PC-9 (cell line): ENCODE results near the gene CEBPA. TPM values are rescaled to one million over a fixed set of nuclear protein-coding genes. Genes with fewer than 3 reads are reported as not detected.

Experiments
- BruUV-seq: library from RNA; stranded (reverse); fragments of 400-500 nt; replicated peaks from 2 replicates; lab custom pipeline; 2021; lab: Mats Ljungman, UMichigan
- CTCF ChIA-PET: fragments of 300-600 bp; sonication (Branson Sonifier 250); formaldehyde crosslinking; loops from one replicate; lab custom pipeline; 2022; ENCODE audit warnings: antibody characterized with exemption; lab: Charles Lee
- POLR2A ChIA-PET: fragments of 300-600 bp; sonication (Branson Sonifier 250); formaldehyde crosslinking; loops from one replicate; lab custom pipeline; 2022; ENCODE audit warnings: antibody characterized with exemption; ENCODE audit not compliant: unreplicated experiment; lab: Charles Lee
- DNase-seq, 2 experiments: peaks; one replicate each; pipeline versions ENCODE4 v3.0.0 to v3.0.0-alpha.2; 2015 to 2022; ENCODE audit warnings: mixed read lengths in 1 of 2
- H2AFZ ChIP-seq: fragments of 200-600 bp; sonication (generic); 2 replicates; pipeline ENCODE4 v1.8.1; 2017; ENCODE audit warnings: antibody characterized with exemption
- H3F3A ChIP-seq: fragments of 200-600 bp; sonication (generic); 2 replicates; pipeline ENCODE4 v1.8.1; 2017; ENCODE audit warnings: antibody characterized with exemption, mild to moderate bottlenecking, low read depth; ENCODE audit not compliant: insufficient read depth
- H3K27ac ChIP-seq: fragments of 200-600 bp; sonication (generic); 2 replicates; pipeline ENCODE4 v1.6.1; 2016; ENCODE audit warnings: mixed run types
- H3K27me3 ChIP-seq: fragments of 200-600 bp; sonication (generic); 2 replicates; pipeline ENCODE4 v1.6.1; 2016; ENCODE audit warnings: low read depth, mixed run types; ENCODE audit not compliant: insufficient read depth
- H3K36me3 ChIP-seq: fragments of 200-600 bp; sonication (generic); 2 replicates; pipeline ENCODE4 v1.6.1; 2016; ENCODE audit warnings: low read depth, mixed run types
- H3K4me1 ChIP-seq: fragments of 200-600 bp; sonication (generic); replicated peaks from 2 replicates; pipeline ENCODE4 v1.6.1; 2016; ENCODE audit warnings: mixed run types; ENCODE audit not compliant: insufficient read depth
- H3K4me2 ChIP-seq: fragments of 200-600 bp; sonication (generic); 2 replicates; pipeline ENCODE4 v1.6.1; 2017; ENCODE audit warnings: mixed run types
- H3K4me3 ChIP-seq: fragments of 200-600 bp; sonication (generic); 2 replicates; pipeline ENCODE4 v1.6.1; 2016; ENCODE audit warnings: mixed run types
- H3K79me2 ChIP-seq: fragments of 200-600 bp; sonication (generic); 2 replicates; pipeline ENCODE4 v1.6.1; 2017; ENCODE audit warnings: low read depth, mixed run types
- H3K9me2 ChIP-seq: fragments of 200-600 bp; sonication (generic); 2 replicates; pipeline ENCODE4 v1.8.1; 2017; ENCODE audit warnings: mild to moderate bottlenecking; ENCODE audit not compliant: insufficient read depth
- H3K9me3 ChIP-seq: fragments of 200-600 bp; sonication (generic); 2 replicates; pipeline ENCODE4 v1.8.1; 2016; ENCODE audit warnings: low read depth; ENCODE audit not compliant: insufficient read depth
- H4K20me1 ChIP-seq: fragments of 200-600 bp; sonication (generic); 2 replicates; pipeline ENCODE4 v1.8.1; 2017; ENCODE audit not compliant: insufficient read depth
- CTCF ChIP-seq: fragments of 200-600 bp; sonication (generic); conservative IDR thresholded peaks from 2 replicates; pipeline ENCODE4 v1.6.1; 2017; ENCODE audit warnings: mixed run types, antibody characterized with exemption, mild to moderate bottlenecking, moderate library complexity
- EZH2 ChIP-seq: fragments of 200-600 bp; sonication (generic); IDR thresholded peaks from 2 replicates; pipeline ENCODE4 v1.8.0; 2017; ENCODE audit warnings: antibody characterized with exemption, low read depth
- intact Hi-C: fragments of 100-400 bp; cut with micrococcal nuclease; formaldehyde crosslinking; loops from one replicate; pipeline ENCODE4 v1.10.0; 2022; ENCODE audit not compliant: unreplicated experiment
- total RNA-seq: library from RNA; stranded (reverse); gene quantifications from 2 replicates; pipeline ENCODE4 v1.2.3, GENCODE V29; 2021

Gene CEBPA
- total RNA-seq, 1 experiment from 2014 or later = 8.9 TPM

- Histone ChIP-seq H3K27ac (no peak overlapping the region), H3K4me1 (no peaks in the 10 kb centered on the region), H3K4me3 (no peak overlapping the region), H3K9me2 (no peaks in the 10 kb centered on the region), H3K79me2 (no peaks in the 10 kb centered on the region), H3F3A (no peaks in the 10 kb centered on the region; the same call in 1 of the 2 replicates), H2AFZ (no peak overlapping the region), H3K9me3 (no peaks in the 10 kb centered on the region), H3K27me3 (no peaks in the 10 kb centered on the region; the same call in 1 of the 2 replicates), H4K20me1 (no peaks in the 10 kb centered on the region), H3K4me2 (no peak overlapping the region), H3K36me3 (no peaks in the 10 kb centered on the region)
- TF ChIP-seq EZH2 (no peak), CTCF (no peak)
- intact Hi-C loops = no loop called here
- no peak for DNase-seq
- ChIA-PET POLR2A (interaction anchor here (0.7 kb wide), 1 partner anchor 1032 kb away, joined by 3 read pairs; no protein-coding TSS in a partner anchor), CTCF (no interaction called here)
- BruUV-seq = no TSS peak
Measured at GRCh38 chr19:33264881-33265445, 37.4 kb downstream of the CEBPA start.

GRCh38 chr19:33263325-33264023 is 38.9 kb downstream of the CEBPA start:
- Histone ChIP-seq H3K4me2 (no peak overlapping the region), H3K9me2 (no peaks in the 10 kb centered on the region), H3K79me2 (no peaks in the 10 kb centered on the region), H3K9me3 (no peaks in the 10 kb centered on the region), H3K27ac (no peak overlapping the region), H3K4me1 (no peaks in the 10 kb centered on the region), H3K4me3 (no peak overlapping the region), H3F3A (no peaks in the 10 kb centered on the region; the same call in 1 of the 2 replicates), H4K20me1 (no peaks in the 10 kb centered on the region), H3K36me3 (no peaks in the 10 kb centered on the region), H2AFZ (no peak overlapping the region), H3K27me3 (no peaks in the 10 kb centered on the region; the same call in 1 of the 2 replicates)
- TF ChIP-seq EZH2 (no peak), CTCF (no peak)
- BruUV-seq = no TSS peak
- CTCF ChIA-PET = no interaction called here
- intact Hi-C loops = no loop called here
- POLR2A ChIA-PET = no interaction called here
- no peak for DNase-seq

GRCh38 chr19:33261511-33262189 is 40.7 kb downstream of the CEBPA start:
- DNase-seq = no peak
- Histone ChIP-seq H3K36me3 (no peaks in the 10 kb centered on the region), H3K9me3 (no peaks in the 10 kb centered on the region), H3F3A (no peaks in the 10 kb centered on the region; the same call in 1 of the 2 replicates), H2AFZ (no peak overlapping the region), H3K79me2 (no peaks in the 10 kb centered on the region), H3K4me1 (no peaks in the 10 kb centered on the region), H3K4me3 (no peak overlapping the region), H3K9me2 (no peaks in the 10 kb centered on the region), H3K27ac (no peak overlapping the region), H3K27me3 (no peaks in the 10 kb centered on the region), H4K20me1 (no peaks in the 10 kb centered on the region), H3K4me2 (no peak overlapping the region)
- TF ChIP-seq EZH2 = no peak
- TF ChIP-seq CTCF = no peak
- intact Hi-C loops = no loop called here
- POLR2A ChIA-PET = interaction anchor here (0.6 kb wide), 1 partner anchor 917 kb away, joined by 4 read pairs; no protein-coding TSS in a partner anchor
- CTCF ChIA-PET = no interaction called here
- BruUV-seq = no TSS peak
